Osteoblast (primary cell): ENCODE results near the gene IQGAP3. TPM values are rescaled to one million over a fixed set of nuclear protein-coding genes. Genes with fewer than 3 reads are reported as not detected.

Experiments used
- DNase-seq: peaks from one replicate; pipeline ENCODE4 v3.0.0; 2011; ENCODE audit warnings: low spot score, mixed read lengths; ENCODE audit not compliant: insufficient read length; ENCODE audit errors: missing footprints
- H2AFZ ChIP-seq: 2 replicates; pipeline ENCODE4 v1.6.0; 2011; ENCODE audit warnings: mild to moderate bottlenecking, low read length
- H3K27ac ChIP-seq: 2 replicates; pipeline ENCODE4 v1.5.1; 2011; ENCODE audit warnings: mild to moderate bottlenecking, low read depth, low read length, moderate library complexity
- H3K27me3 ChIP-seq: 2 replicates; pipeline ENCODE4 v1.6.0; 2012; ENCODE audit warnings: mild to moderate bottlenecking, control low read depth, inconsistent platforms, low read length, moderate library complexity; ENCODE audit not compliant: insufficient read depth
- H3K36me3 ChIP-seq: 2 replicates; pipeline ENCODE4 v1.5.1; 2011; ENCODE audit warnings: mild to moderate bottlenecking, low read length, control low read depth, moderate library complexity; ENCODE audit not compliant: insufficient read depth
- H3K4me1 ChIP-seq: 2 replicates; pipeline ENCODE4 v1.5.1; 2011; ENCODE audit warnings: mild to moderate bottlenecking, low read length, control low read depth, moderate library complexity; ENCODE audit not compliant: insufficient read depth
- H3K4me2 ChIP-seq: 2 replicates; pipeline ENCODE4 v1.6.0; 2011; ENCODE audit warnings: mild to moderate bottlenecking, low read length; ENCODE audit not compliant: insufficient read depth
- H3K4me3 ChIP-seq: fragments of 200-600 bp; sonication (generic); 3 replicates; pipeline ENCODE4 v1.5.1; 2012; ENCODE audit warnings: mild to moderate bottlenecking, low read length, inconsistent platforms; ENCODE audit not compliant: insufficient read depth
- H3K79me2 ChIP-seq: 2 replicates; pipeline ENCODE4 v1.6.0; 2012; ENCODE audit warnings: mild to moderate bottlenecking, low read length, control low read depth, inconsistent platforms; ENCODE audit not compliant: insufficient read depth
- H3K9me3 ChIP-seq: 2 replicates; pipeline ENCODE4 v1.5.1; 2011; ENCODE audit warnings: low read depth, low read length, control low read depth
- H4K20me1 ChIP-seq: 2 replicates; pipeline ENCODE4 v1.6.0; 2012; ENCODE audit warnings: mild to moderate bottlenecking, low read length, control low read depth; ENCODE audit not compliant: insufficient read depth
- CTCF ChIP-seq: IDR thresholded peaks from 2 replicates; pipeline ENCODE4 v1.5.1; 2011; ENCODE audit warnings: mild to moderate bottlenecking, low read depth, low read length, moderate library complexity; ENCODE audit errors: extremely low read depth
- total RNA-seq: library from RNA; depleted of rRNA; stranded (reverse); fragments of >200 nt; gene quantifications from 2 replicates; pipeline ENCODE4 v1.2.3, GENCODE V29; 2012

The IQGAP3 gene
- total RNA-seq, 1 donor = 2.9 TPM

DNA sequence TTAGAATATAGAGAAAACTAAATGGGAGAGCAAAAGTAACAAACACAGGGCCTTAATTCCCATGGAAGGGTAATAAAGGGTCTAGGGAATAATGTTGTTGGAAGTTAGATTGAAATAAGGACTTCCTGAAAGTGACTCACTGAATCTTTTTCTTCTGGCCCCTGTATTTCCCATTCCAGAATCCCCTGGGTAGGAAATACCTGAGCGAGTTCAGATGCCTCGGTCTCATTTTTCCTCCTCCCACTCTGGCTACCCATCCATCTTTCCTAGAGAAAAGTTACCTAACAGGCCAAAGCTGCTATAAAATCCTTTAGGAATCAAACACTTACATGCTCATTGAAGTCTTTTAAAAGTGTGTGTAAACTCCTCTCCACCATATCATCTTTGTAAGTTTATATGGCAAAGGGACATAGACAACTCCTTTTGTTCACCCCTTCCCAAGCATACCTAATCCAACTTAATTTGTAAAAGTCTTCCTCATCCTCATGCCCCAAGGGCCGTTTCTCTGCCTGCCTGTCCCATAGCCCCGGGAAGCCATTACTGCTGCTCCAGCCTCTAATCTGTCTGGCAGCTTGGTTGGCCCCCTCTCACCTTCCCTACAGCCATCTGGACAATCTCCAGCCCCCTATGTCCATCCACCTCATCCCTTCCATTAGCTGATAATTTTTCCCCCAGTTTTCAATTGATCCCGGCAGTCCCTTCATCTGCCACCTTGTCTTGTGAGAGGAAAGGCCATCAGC is 68.5 kb downstream of the IQGAP3 start:
- Histone ChIP-seq H3K27ac (peak overlapping the region; percentile 100), H3K9me3 (no peaks in the 10 kb centered on the region), H3K4me1 (peaks cover 47% of the 10 kb centered on the region), H2AFZ (peak overlapping the region; percentile 52), H3K4me3 (no peak overlapping the region), H3K79me2 (peaks cover 18% of the 10 kb centered on the region), H3K36me3 (no peaks in the 10 kb centered on the region), H3K27me3 (no peaks in the 10 kb centered on the region), H4K20me1 (peaks cover 9% of the 10 kb centered on the region), H3K4me2 (peak overlapping the region; percentile 82)
- TF ChIP-seq CTCF = no peak
- DNase-seq = no peak

DNA sequence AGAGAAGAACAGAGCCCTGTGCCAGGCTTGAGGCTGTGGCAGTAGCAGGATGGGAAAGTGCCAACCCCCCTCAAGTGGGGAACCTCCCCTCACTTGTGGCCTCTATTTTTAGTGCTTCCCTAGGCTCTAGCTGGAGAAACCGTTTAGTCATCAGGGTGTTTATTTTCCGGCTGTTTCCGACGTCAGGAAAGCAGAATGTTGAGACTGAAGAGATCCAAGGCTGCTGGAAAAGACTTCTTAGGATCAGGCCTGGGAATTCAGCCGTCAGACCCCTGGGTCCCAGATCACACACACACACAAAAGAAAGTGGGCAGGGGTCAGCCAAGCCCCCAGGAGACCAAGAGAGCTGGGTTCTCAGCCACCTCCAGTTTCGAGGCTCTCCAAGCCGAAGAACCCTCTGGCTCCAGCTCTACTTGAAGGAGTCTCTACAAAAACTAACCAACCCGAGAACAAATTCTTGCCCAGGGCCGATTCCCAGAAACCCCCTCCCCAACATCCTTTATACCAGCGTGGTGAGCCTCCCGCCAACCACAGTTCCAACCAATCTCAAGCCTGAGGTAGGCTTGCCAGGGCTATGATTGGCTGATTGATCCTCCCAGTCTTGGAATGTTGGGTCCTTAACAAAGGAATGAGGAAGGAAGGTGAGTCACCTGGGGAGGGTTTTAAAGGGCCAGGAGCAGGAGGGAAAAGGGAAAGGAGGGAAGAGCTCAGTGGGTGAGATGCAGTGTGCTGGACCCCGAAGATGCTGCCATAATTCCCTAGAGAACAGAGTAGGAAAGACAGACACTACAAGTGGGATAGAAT is 69.3 kb downstream of the IQGAP3 start:
- H3K4me2 ChIP-seq = peak overlapping the region; percentile 82

GRCh38 chr1:156502391-156502893 is 69.9 kb downstream of the IQGAP3 start:
- Histone ChIP-seq H3K4me3 (peak overlapping the region; percentile 59), H4K20me1 (peaks cover 22% of the 10 kb centered on the region), H3K4me1 (peaks cover 53% of the 10 kb centered on the region), H3K9me3 (no peaks in the 10 kb centered on the region), H3K27ac (peak overlapping the region; percentile 100), H3K27me3 (no peaks in the 10 kb centered on the region), H3K36me3 (no peaks in the 10 kb centered on the region), H2AFZ (peak overlapping the region; percentile 32), H3K4me2 (peak overlapping the region; percentile 82), H3K79me2 (peaks cover 32% of the 10 kb centered on the region)
- no peak for DNase-seq
- no peak for TF ChIP-seq CTCF

More for the DNA sequence above, 69.3 kb downstream of the IQGAP3 start:
- peak; percentile 98 for DNase-seq
- peaks cover 25% of the 10 kb centered on the region for H3K79me2 ChIP-seq
- H3K9me3 ChIP-seq = no peaks in the 10 kb centered on the region
- peak overlapping the region; percentile 100 for H3K27ac ChIP-seq
- H3K4me1 ChIP-seq = peaks cover 48% of the 10 kb centered on the region
- TF ChIP-seq CTCF = no peak
- peak overlapping the region; percentile 59 for H3K4me3 ChIP-seq
- no peaks in the 10 kb centered on the region for H3K27me3 ChIP-seq
- peaks cover 16% of the 10 kb centered on the region for H4K20me1 ChIP-seq
- no peaks in the 10 kb centered on the region for H3K36me3 ChIP-seq
- H2AFZ ChIP-seq = peak overlapping the region; percentile 57
